Left hindlimb (tissue), 1 donor: ENCODE results near the gene ITPRIP.

Experiments
- DNase-seq: peaks from one replicate; pipeline ENCODE4 v3.0.0-alpha.2; 2018

ITPRIP gene

DNA sequence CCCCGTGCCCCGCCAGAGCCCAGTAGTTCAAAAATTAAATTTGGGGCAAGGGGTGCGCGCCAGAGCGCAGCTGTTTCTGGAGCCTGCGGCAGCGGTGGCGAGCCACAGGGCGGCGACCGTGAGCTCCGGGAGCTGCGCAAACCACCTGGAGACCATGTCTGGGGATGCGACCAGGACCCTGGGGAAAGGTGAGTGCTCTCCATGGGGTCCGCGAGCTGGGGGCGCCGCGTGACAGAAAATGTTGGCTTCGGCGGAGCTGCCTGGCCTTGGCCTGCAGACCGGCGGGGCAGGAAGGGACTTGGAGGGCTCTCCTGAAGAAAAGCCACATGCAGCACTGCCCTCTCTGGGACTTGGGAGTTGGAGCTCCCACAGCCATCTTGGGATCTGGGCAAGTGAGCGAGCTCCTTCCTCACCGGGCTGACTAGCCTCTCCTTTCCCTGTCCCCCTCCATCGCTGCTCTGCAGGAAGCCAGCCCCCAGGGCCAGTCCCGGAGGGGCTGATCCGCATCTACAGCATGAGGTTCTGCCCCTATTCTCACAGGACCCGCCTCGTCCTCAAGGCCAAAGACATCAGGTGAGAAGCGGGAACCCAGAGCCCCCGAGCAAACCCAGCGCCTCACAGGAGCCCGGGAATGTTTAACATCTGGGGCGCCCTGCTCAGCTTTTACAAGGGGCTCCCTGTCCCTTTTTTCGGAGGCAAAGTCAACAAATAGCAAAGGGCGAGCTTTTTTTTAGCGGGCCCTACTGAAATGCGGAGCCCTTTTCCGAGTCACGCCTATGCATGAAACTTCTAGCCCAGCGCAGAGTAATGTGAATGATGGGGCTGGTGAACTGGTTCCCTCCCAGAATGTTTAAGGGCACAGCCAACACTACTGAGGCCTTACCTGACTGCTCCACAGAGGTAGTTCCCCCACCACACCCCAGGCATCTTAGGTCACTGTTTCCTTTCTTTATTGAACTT lies 63.2 kb downstream of the ITPRIP start:
- DNase-seq, result peak; percentile 57

- no peak for DNase-seq
Measured at GRCh38 chr10:104273899-104274575, 64.2 kb downstream of the ITPRIP start.

GRCh38 chr10:104273286-104273685 lies 65.0 kb downstream of the ITPRIP start:
- DNase-seq, result no peak

DNA sequence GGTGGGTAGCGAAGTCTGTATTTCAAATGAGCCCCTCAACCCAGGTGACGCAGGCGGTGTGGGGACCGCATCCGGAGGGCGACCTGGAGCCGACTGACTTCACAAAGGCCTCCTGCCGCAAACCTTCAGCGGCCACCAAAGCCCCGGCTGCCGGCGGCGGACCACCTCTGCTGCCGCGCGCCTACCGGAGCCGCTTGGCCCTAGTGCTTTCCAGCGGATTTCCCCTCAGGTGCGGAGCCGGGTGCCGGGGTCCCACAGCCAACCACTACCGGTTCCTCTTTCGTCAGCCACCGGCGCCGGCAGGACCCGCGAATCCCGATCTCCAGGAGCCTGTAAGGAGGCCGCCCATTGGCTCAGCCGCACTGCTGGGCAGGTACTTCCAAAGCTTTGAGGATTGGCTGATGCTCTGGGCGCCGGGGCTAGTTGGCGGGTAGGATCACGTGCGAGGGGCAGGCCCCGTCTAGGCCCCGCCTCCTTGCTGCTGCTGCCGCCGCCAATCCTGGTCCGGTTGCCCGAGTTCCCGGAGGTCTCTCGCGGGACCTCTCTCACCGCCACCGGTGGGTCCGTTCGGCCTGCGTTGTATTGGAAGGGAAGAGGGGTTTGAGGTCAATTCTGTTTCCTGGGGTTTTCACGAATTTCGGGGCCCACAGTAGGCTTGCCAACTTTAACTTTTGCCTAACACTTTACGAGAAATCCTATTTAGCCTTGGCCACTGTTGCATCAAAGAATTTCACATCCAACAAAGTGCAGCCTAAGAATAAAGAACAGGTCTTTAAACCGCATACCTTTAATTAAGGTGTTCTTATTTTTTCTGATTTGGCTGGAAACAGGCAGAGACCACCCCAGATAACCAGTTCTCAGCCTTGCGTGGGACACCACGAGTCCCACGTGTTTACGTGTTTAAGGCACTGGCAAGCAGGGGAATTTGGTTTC lies 69.3 kb downstream of the ITPRIP start, which contains the start of gene GSTO2:
GSTO2 (plus strand) TSS at position 472 of the 933 bp plus-strand sequence. CDS start 5,732 bp downstream, outside the sequence.
- peak; percentile 99 for DNase-seq

DNA sequence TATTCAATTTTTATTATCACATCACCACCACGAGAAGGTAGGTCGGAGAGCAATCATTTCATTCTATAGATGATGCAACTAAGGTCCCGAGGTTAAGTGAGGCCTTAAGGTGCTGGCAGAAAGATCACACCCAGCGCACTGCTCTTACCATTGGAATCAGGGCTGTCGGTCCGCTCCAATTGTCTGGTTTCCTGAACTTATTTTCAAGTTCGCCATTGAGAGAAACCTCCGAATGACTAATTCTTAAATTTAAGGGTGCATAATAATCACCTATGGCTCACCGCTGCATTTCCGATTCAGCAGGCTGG lies 69.9 kb downstream of the ITPRIP start:
- no peak for DNase-seq

DNA sequence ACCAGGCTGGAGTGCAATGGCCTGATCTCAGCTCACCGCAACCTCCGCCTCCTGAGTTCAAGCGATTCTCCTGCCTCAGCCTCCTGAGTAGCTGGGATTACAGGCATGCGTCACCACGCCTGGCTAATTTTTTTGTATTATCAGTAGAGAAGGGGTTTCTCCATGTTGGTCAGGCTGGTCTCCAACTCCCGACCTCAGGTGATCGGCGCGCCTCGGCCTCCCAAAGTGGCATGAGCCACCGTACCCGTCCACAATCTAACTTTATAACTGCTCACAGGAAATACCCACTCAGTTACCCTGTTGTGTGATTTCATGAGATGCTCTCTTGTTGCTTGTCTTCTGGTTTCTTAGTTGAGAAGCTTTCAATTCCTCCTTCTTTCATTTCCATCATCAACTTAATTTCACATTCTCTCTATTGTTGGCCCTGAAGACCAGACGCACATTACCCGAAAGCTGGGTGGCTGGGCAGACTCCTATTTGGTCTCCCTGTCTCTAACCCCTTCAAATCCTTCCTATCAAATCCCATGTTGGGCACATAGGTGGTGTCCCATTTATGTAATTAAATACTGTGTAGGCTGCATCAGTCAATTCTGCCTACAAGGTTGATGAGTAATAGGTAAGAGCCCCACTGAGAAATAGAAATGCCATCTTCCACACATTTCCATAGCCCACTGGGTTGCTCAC lies 70.4 kb downstream of the ITPRIP start:
- DNase-seq, result no peak

DNA sequence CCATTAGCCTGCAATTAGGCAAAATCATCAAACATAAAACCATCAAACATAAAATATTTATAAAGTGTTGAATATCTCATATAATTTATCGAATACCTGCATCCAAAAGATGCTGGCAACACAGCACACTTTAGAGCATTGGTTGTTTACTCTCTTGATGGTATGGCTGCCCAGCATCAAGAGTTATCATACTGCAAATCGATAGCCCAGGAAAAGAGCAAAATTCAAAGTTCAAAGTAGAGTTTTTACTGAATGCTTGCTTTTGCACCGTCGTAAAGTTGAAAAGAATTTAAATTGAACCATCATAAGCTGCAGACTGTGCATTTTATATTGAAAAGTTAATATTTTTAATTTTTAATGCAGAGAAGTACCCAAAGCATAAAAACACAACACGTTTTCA lies 73.5 kb downstream of the ITPRIP start:
- no peak for DNase-seq

DNA sequence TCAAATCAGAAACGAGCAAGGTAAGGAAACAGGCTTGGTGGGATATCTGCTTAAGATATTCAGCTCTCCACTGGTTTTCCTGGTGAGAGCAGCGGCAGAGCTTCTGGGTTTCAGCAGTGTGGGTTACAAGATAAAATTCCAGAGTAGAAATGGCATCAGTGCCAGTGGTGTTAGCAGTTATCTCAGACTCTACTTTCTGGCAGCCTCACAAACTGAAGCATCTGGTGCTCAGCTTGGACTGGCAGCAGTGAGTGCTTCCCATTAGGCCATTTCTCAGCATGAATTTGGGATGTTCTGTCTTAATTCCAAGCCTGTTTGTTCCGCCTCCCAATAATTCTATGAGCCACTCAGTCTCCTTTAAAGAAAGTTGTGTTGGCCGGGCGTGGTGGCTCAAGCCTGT lies 76.2 kb downstream of the ITPRIP start:
- no peak for DNase-seq

GRCh38 chr10:104260775-104261115 lies 77.5 kb downstream of the ITPRIP start:
- DNase-seq, result no peak

DNA sequence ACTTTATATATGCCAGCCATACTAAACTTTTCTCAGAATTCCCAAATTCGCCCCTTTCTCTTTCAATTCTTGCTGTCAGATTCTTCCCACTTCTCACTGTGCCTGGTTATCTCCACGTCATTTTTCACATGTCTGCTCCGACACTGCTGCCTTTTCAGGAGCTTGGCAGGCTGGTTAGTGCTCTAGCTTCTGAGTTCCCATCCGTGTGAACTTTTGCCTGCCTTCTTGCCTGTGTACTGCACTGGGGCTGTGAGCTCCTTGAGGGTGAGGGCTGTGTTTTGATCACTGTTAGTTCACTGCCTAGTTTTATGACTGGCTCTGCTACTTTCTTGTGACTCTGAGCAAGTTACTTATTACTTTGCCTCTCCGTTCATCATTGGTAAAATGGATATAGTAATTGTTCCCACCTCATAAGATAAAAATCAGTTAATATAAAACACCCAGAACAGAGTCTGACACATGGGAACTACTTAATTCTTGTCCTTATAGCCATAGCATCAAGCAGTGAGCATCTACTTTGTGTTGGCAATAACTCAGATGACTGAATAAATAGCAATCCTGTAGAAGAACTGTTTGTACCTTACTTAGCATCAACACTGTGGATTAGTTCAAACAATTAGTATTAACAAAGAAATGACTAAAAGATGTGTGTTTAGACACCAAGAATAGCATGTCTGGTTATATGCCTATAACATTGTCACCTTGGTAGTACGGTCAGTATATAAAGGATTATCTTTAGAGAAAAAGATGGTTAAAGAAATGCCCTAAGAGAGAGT lies 78.1 kb downstream of the ITPRIP start:
- no peak for DNase-seq
